Upper lobe of right lung (tissue), 1 donor: Measurements from ENCODE around the gene SMIM1. TPM values are rescaled to one million over a fixed set of nuclear protein-coding genes. Genes with fewer than 3 reads are reported as not detected.

Experiments
- ATAC-seq: fragments of 200-7000 bp; cut with Tn5 transposase; one replicate; pipeline ENCODE4 v1.9.1; 2020; ENCODE audit warnings: mild to moderate bottlenecking, moderate library complexity
- DNase-seq: peaks from one replicate; pipeline ENCODE4 v3.0.0-alpha.2; 2020
- H3K27ac ChIP-seq: fragments of 200-600 bp; one replicate; pipeline ENCODE4 v1.8.0; 2022
- H3K27me3 ChIP-seq: fragments of 200-600 bp; one replicate; pipeline ENCODE4 v1.8.0; 2022; ENCODE audit warnings: mild to moderate bottlenecking
- H3K36me3 ChIP-seq: fragments of 200-600 bp; one replicate; pipeline ENCODE4 v1.8.0; 2022
- H3K4me1 ChIP-seq: fragments of 200-600 bp; one replicate; pipeline ENCODE4 v1.8.0; 2022
- H3K4me3 ChIP-seq: fragments of 200-600 bp; one replicate; pipeline ENCODE4 v1.8.0; 2022; ENCODE audit warnings: mild to moderate bottlenecking
- H3K9me3 ChIP-seq: fragments of 200-600 bp; one replicate; pipeline ENCODE4 v1.8.0; 2022
- CTCF ChIP-seq: fragments of 200-600 bp; IDR thresholded peaks from one replicate; pipeline ENCODE4 v1.8.0; 2022; ENCODE audit warnings: antibody characterized with exemption
- intact Hi-C: fragments of 100-400 bp; cut with DNase I; formaldehyde crosslinking; loops from one replicate; pipeline ENCODE4 v1.11.0; 2022
- total RNA-seq: library from RNA; stranded (reverse); fragmentation: NEBNext Ultra II Directional; extraction: Animal tissue kit (Norgen Biotek cat#: 25700); gene quantifications from one replicate; pipeline ENCODE4 v1.2.1, GENCODE V29; 2021
- donor health status: DM: no; HTN: yes; CAD: no; lungs with severe emphysema.

SMIM1 gene
- total RNA-seq, 1 donor from 2014 or later, result 9.3 TPM

GRCh38 chr1:3727825-3728776 is 44.4 kb upstream of the SMIM1 start:
- H3K9me3 ChIP-seq, result no peaks in the 10 kb centered on the region
- no peaks in the 10 kb centered on the region for H3K4me1 ChIP-seq
- peaks cover 21% of the 10 kb centered on the region for H3K27me3 ChIP-seq
- TF ChIP-seq CTCF, result no peak
- intact Hi-C loops, result loop anchor here (10.0 kb wide), 1 partner anchor 273 kb away; the partner anchor contains the start of gene ARHGEF16
- ATAC-seq (no peak), DNase-seq (no peak)
- H3K36me3 ChIP-seq, result no peaks in the 10 kb centered on the region
- no peak overlapping the region for H3K27ac ChIP-seq
- no peak overlapping the region for H3K4me3 ChIP-seq

DNA sequence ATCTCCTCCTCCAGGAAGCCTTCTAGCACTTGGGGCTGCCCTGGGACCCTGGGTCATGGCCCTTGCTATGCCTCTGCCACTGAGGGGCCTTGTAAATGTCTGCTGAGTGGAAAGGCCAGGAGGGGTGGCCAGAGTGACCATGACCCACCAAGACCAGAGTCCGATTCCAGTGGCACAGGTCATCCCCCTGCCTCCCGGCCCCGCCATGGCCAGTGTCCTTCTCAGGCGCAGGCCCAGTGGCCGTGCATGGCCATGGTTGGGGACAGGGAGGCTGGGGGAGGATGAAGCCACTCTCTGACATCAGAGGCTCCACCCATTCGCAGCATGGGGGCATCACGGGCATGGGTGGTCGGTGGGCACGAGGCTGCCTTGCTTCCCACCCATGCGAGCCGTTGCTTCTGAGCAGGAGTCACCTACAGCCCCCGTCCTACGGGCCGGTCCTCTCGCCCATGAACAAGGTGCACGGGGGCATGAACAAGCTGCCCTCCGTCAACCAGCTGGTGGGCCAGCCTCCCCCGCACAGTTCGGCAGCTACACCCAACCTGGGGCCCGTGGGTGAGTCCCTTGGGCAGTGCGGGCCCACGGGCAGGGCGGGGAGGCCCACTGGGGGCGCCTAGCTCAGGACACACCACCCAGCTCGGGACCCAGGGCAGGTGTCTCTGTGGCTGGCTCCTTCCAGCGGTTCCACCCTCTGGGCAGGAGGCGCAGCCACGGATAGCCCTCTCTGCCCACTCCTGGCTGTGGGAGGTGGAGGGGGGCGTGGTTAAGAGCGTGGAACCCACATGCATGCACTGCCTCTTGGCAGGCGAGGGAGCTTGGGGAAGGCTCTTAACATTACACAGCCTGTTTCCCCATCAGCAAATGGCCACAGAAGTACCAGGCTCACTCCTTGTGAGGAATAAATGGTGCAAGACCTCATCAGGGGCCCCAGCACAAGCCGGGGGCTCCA is 42.7 kb upstream of the SMIM1 start:
- H3K27me3 ChIP-seq, result peaks cover 21% of the 10 kb centered on the region
- no peaks in the 10 kb centered on the region for H3K4me1 ChIP-seq
- H3K27ac ChIP-seq, result no peak overlapping the region
- no peak for TF ChIP-seq CTCF
- no peaks in the 10 kb centered on the region for H3K9me3 ChIP-seq
- ATAC-seq, result no peak
- H3K4me3 ChIP-seq, result no peak overlapping the region
- intact Hi-C loops, result loop anchor here (10.0 kb wide), 1 partner anchor 275 kb away; the partner anchor contains the start of gene ARHGEF16
- DNase-seq, result no peak
- no peaks in the 10 kb centered on the region for H3K36me3 ChIP-seq

- ATAC-seq, result no peak
- peaks cover 21% of the 10 kb centered on the region for H3K27me3 ChIP-seq
Observed at GRCh38 chr1:3730543-3731247, 41.9 kb upstream of the SMIM1 start.

GRCh38 chr1:3731583-3732433 is 40.7 kb upstream of the SMIM1 start:
- peaks cover 8% of the 10 kb centered on the region for H3K36me3 ChIP-seq
- DNase-seq (no peak), ATAC-seq (no peak)
- no peak overlapping the region for H3K27ac ChIP-seq
- intact Hi-C loops, result no loop called here
- TF ChIP-seq CTCF, result no peak
- H3K27me3 ChIP-seq, result peaks cover 21% of the 10 kb centered on the region
- no peaks in the 10 kb centered on the region for H3K4me1 ChIP-seq
- no peaks in the 10 kb centered on the region for H3K9me3 ChIP-seq
- no peak overlapping the region for H3K4me3 ChIP-seq

More at GRCh38 chr1:3730543-3731247, 41.9 kb upstream of the SMIM1 start:
- TF ChIP-seq CTCF, result no peak
- Histone ChIP-seq H3K4me3 (no peak overlapping the region), H3K27ac (no peak overlapping the region), H3K9me3 (no peaks in the 10 kb centered on the region), H3K36me3 (no peaks in the 10 kb centered on the region), H3K4me1 (no peaks in the 10 kb centered on the region)
- intact Hi-C loops, result no loop called here
- DNase-seq, result no peak
